Stimulated activated naive CD8-positive, alpha-beta T cell treated with anti-CD3 and anti-CD28 coated beads, Interleukin-15, Interleukin-2, amounts not matched to agents 100 U/mL and 50 U/mL, for 24 hours (primary cell): ENCODE measurements around the gene EPX.
"Not testable (repeated sequence)": the region's sequence is repeated elsewhere in the genome, so short reads cannot be mapped to it uniquely, and the experiment has no call there.

ENCODE experiments used
- ATAC-seq: fragments of 150-1000 bp; cut with Tn5 transposase; one replicate; pipeline ENCODE4 v1.10.0; 2021
- DNase-seq: peaks from one replicate; pipeline ENCODE4 v3.0.0; 2021

Gene EPX

GRCh38 chr17:58192612-58193011 lies at the start of gene EPX:
EPX (plus strand) TSS chr17:58192726; CDS start chr17:58192847, 121 bp downstream.
- ATAC-seq, result no peak

GRCh38 chr17:58143335-58143734 lies 49.2 kb upstream of the EPX start:
- not testable (repeated sequence) for DNase-seq, ATAC-seq

More at GRCh38 chr17:58192612-58193011, at the start of gene EPX:
- no peak for DNase-seq

GRCh38 chr17:58144801-58145200 lies 47.7 kb upstream of the EPX start:
- DNase-seq (no peak), ATAC-seq (no peak)

- DNase-seq (no peak), ATAC-seq (no peak)
Measured at GRCh38 chr17:58147930-58148434, 44.5 kb upstream of the EPX start, which contains the start of gene OR4D1. OR4D1 (plus strand) TSS chr17:58148384; CDS start chr17:58155154, 6,770 bp downstream.

GRCh38 chr17:58148609-58149008 lies 43.9 kb upstream of the EPX start:
- DNase-seq (no peak), ATAC-seq (no peak)

- no peak for ATAC-seq
- DNase-seq, result no peak
Measured at GRCh38 chr17:58150394-58150793, 42.1 kb upstream of the EPX start.

- peak; percentile 46 for DNase-seq
- peak; percentile 57 for ATAC-seq
Measured at GRCh38 chr17:58153046-58153445, 39.5 kb upstream of the EPX start.

GRCh38 chr17:58153671-58154070 lies 38.9 kb upstream of the EPX start:
- no peak for DNase-seq
- no peak for ATAC-seq

GRCh38 chr17:58156839-58157803 lies 35.4 kb upstream of the EPX start:
- ATAC-seq, result peak; percentile 87

GRCh38 chr17:58158181-58158580 lies 34.3 kb upstream of the EPX start:
- DNase-seq (no peak), ATAC-seq (no peak)

More at GRCh38 chr17:58156839-58157803, 35.4 kb upstream of the EPX start:
- peak; percentile 71 for DNase-seq

- DNase-seq (no peak), ATAC-seq (no peak)
Measured at GRCh38 chr17:58161566-58161965, 31.0 kb upstream of the EPX start.

GRCh38 chr17:58165981-58166380 lies 26.5 kb upstream of the EPX start:
- DNase-seq (no peak), ATAC-seq (no peak)

- ATAC-seq (no peak), DNase-seq (no peak)
Measured at GRCh38 chr17:58166682-58167081, 25.8 kb upstream of the EPX start, which contains the start of gene OR4D2. OR4D2 (plus strand) TSS chr17:58166982; CDS start chr17:58169656, 2,674 bp downstream.

- no peak for ATAC-seq
Measured at GRCh38 chr17:58170622-58171021, 21.9 kb upstream of the EPX start.

GRCh38 chr17:58172369-58173071 lies 20.0 kb upstream of the EPX start:
- DNase-seq (peak; percentile 35), ATAC-seq (peak; percentile 68)

More at GRCh38 chr17:58170622-58171021, 21.9 kb upstream of the EPX start:
- no peak for DNase-seq

- no peak for ATAC-seq
- no peak for DNase-seq
Measured at GRCh38 chr17:58174871-58175270, 17.7 kb upstream of the EPX start.

GRCh38 chr17:58176200-58176599 lies 16.3 kb upstream of the EPX start:
- ATAC-seq (no peak), DNase-seq (no peak)

- ATAC-seq (no peak), DNase-seq (no peak)
Measured at GRCh38 chr17:58181796-58182195, 10.7 kb upstream of the EPX start.

GRCh38 chr17:58183514-58183913 lies 9.0 kb upstream of the EPX start:
- ATAC-seq (no peak), DNase-seq (no peak)

GRCh38 chr17:58184308-58184985 lies 8.1 kb upstream of the EPX start:
- DNase-seq, result no peak
- ATAC-seq, result peak; percentile 42

GRCh38 chr17:58184986-58185761 lies 7.4 kb upstream of the EPX start:
- ATAC-seq, result no peak

More at GRCh38 chr17:58184986-58185761, 7.4 kb upstream of the EPX start:
- DNase-seq, result no peak
